ENCODE measurements around the gene FKBP15. TPM values are rescaled to one million over a fixed set of nuclear protein-coding genes. Genes with fewer than 3 reads are reported as not detected.

FKBP15 gene
- total RNA-seq, 1 donor from 2014 or later, result 17.2 TPM

GRCh38 chr9:113247640-113248039, 26.6 kb upstream of the FKBP15 start:
- H3K36me3 ChIP-seq (ENCODE audit: control insufficient read depth, insufficient read depth, low read length), result no peaks in the 10 kb centered on the region
- DNase-seq (ENCODE audit: low read depth), result no peak
- no peaks in the 10 kb centered on the region for H3K27me3 ChIP-seq (ENCODE audit: control insufficient read depth, insufficient read depth, low read length)
- H3K4me3 ChIP-seq (ENCODE audit: low read depth, low read length), result no peak overlapping the region
- TF ChIP-seq CTCF (IDR thresholded peaks at IDR 0.05; ENCODE audit: insufficient read depth, low read length, poor library complexity, severe bottlenecking), result no peak

GRCh38 chr9:113246928-113247327, 25.9 kb upstream of the FKBP15 start:
- no peaks in the 10 kb centered on the region for H3K36me3 ChIP-seq (ENCODE audit: control insufficient read depth, insufficient read depth, low read length)
- no peak for DNase-seq (ENCODE audit: low read depth)
- H3K27me3 ChIP-seq (ENCODE audit: control insufficient read depth, insufficient read depth, low read length), result no peaks in the 10 kb centered on the region
- no peak overlapping the region for H3K4me3 ChIP-seq (ENCODE audit: low read depth, low read length)
- TF ChIP-seq CTCF (IDR thresholded peaks at IDR 0.05; ENCODE audit: insufficient read depth, low read length, poor library complexity, severe bottlenecking), result no peak

- H3K4me3 ChIP-seq (ENCODE audit: low read depth, low read length), result no peak overlapping the region
- DNase-seq (ENCODE audit: low read depth), result no peak
- H3K27me3 ChIP-seq (ENCODE audit: control insufficient read depth, insufficient read depth, low read length), result no peaks in the 10 kb centered on the region
- no peaks in the 10 kb centered on the region for H3K36me3 ChIP-seq (ENCODE audit: control insufficient read depth, insufficient read depth, low read length)
- TF ChIP-seq CTCF (IDR thresholded peaks at IDR 0.05; ENCODE audit: insufficient read depth, low read length, poor library complexity, severe bottlenecking), result no peak
These were observed 24.8 kb upstream of the FKBP15 start for GRCh38 chr9:113245894-113246293.

- H3K36me3 ChIP-seq (ENCODE audit: control insufficient read depth, insufficient read depth, low read length), result no peaks in the 10 kb centered on the region
- no peak overlapping the region for H3K4me3 ChIP-seq (ENCODE audit: low read depth, low read length)
- no peaks in the 10 kb centered on the region for H3K27me3 ChIP-seq (ENCODE audit: control insufficient read depth, insufficient read depth, low read length)
- no peak for TF ChIP-seq CTCF (IDR thresholded peaks at IDR 0.05; ENCODE audit: insufficient read depth, low read length, poor library complexity, severe bottlenecking)
- DNase-seq (ENCODE audit: low read depth), result no peak
These were observed 23.5 kb upstream of the FKBP15 start for GRCh38 chr9:113244556-113244955.

GRCh38 chr9:113241161-113241560, 20.1 kb upstream of the FKBP15 start:
- H3K36me3 ChIP-seq (ENCODE audit: control insufficient read depth, insufficient read depth, low read length), result no peaks in the 10 kb centered on the region
- H3K4me3 ChIP-seq (ENCODE audit: low read depth, low read length), result no peak overlapping the region
- H3K27me3 ChIP-seq (ENCODE audit: control insufficient read depth, insufficient read depth, low read length), result no peaks in the 10 kb centered on the region
- no peak for TF ChIP-seq CTCF (IDR thresholded peaks at IDR 0.05; ENCODE audit: insufficient read depth, low read length, poor library complexity, severe bottlenecking)
- no peak for DNase-seq (ENCODE audit: low read depth)

- H3K36me3 ChIP-seq (ENCODE audit: control insufficient read depth, insufficient read depth, low read length), result no peaks in the 10 kb centered on the region
- H3K27me3 ChIP-seq (ENCODE audit: control insufficient read depth, insufficient read depth, low read length), result no peaks in the 10 kb centered on the region
- no peak for DNase-seq (ENCODE audit: low read depth)
- no peak for TF ChIP-seq CTCF (IDR thresholded peaks at IDR 0.05; ENCODE audit: insufficient read depth, low read length, poor library complexity, severe bottlenecking)
- H3K4me3 ChIP-seq (ENCODE audit: low read depth, low read length), result no peak overlapping the region
These were observed 17.8 kb upstream of the FKBP15 start for GRCh38 chr9:113238859-113239232.
